Subcutaneous adipose tissue (tissue), 4 donors: ENCODE measurements around the gene PDXK. TPM values are rescaled to one million over a fixed set of nuclear protein-coding genes. Genes with fewer than 3 reads are reported as not detected.

Source experiments
- total RNA-seq, 4 donors: library from RNA; depleted of rRNA; stranded (reverse); fragments of >200 nt; gene quantifications; one replicate each; pipeline ENCODE4 v1.1.0, GENCODE V29; 2016
- TF ChIP-seq, protein P1 (sequence below): fragments of 450-650 bp; IDR thresholded peaks from one replicate; pipeline ENCODE4 v1.5.1; 2016; ENCODE audit warnings: low read depth, mild to moderate bottlenecking, control low read depth, antibody characterized with exemption, moderate library complexity

Gene PDXK
- total RNA-seq, 4 donors from 2014 or later: 63.6 to 261 (median 72.6) TPM

DNA sequence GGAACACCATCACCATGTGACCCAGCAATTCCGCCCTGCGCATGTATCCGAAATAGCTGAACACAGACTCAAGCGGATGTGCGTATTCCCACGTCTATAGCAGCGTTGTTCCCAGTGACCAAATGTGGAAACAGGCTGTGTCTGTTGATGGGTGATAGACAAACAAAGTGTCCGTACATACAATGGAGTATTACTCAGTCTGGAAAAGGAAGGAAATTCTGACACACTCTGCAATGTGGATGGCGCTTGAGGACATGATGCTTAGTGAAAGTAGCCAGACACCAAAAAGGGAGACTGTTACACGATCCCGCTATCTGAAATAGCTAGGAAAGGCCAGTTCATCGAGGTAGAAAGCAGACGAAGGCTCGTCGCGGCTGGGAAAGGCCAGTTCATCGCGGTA is 25.8 kb downstream of the PDXK start:
- TF ChIP-seq, protein P1, sequence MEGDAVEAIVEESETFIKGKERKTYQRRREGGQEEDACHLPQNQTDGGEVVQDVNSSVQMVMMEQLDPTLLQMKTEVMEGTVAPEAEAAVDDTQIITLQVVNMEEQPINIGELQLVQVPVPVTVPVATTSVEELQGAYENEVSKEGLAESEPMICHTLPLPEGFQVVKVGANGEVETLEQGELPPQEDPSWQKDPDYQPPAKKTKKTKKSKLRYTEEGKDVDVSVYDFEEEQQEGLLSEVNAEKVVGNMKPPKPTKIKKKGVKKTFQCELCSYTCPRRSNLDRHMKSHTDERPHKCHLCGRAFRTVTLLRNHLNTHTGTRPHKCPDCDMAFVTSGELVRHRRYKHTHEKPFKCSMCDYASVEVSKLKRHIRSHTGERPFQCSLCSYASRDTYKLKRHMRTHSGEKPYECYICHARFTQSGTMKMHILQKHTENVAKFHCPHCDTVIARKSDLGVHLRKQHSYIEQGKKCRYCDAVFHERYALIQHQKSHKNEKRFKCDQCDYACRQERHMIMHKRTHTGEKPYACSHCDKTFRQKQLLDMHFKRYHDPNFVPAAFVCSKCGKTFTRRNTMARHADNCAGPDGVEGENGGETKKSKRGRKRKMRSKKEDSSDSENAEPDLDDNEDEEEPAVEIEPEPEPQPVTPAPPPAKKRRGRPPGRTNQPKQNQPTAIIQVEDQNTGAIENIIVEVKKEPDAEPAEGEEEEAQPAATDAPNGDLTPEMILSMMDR: no peak

GRCh38 chr21:43745772-43746517 is 27.0 kb downstream of the PDXK start:
- TF ChIP-seq, protein P1: no peak

DNA sequence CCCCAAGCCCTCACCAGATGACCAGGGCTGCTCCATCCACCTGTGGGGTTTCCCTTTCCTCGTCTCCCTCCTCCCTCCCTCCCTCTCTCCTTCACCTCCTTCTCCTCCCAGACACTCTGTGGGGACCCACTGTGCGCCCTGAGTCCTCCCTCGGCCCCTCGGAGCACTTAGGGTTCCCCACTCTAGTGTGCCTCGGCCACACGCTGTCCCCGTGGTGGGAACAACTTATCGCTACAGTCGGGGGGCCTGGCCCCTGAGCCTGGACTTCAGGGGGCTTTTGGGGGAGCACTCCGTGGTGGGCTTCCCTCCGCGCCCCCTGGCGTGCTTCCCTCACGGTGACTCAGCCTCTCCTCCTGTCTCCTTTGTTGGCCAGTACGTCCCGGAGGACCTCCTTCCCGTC is 29.7 kb downstream of the PDXK start:
- TF ChIP-seq, protein P1: no peak

- TF ChIP-seq, protein P1: no peak
These were observed 30.8 kb downstream of the PDXK start for GRCh38 chr21:43749651-43750262.

DNA sequence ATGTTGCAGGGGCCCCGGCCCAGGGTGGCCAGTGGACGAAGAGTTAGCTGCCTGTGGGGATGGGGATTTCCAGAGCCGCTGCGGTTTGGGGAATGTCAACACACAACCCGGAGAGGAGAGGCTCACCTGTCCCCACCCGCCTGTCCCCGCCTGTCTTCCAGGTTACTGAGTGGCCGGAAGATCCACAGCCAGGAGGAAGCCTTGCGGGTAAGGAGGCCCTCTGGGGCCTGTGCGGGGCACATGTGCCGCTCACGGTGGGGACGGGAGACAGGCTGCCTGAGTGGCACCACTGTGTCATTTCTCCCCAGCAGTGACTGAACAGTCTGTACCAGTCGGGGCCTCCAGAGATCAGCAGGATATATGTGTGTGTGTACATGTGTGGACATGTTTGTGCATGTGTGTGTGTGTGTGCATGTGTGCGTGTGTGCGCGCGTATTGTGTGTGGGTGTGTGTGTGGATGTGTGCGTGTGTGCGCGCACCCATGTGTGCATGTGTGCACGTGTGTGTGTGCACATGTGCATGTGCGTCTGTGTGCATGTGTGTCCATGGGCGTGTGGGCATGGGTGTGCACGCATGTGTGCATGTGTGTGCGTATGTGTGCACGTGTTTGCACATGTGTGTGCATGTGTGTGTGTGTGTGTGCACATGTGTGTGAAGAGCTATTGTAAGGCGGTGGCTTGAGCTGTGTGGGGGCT is 31.6 kb downstream of the PDXK start:
- TF ChIP-seq, protein P1: no peak

DNA sequence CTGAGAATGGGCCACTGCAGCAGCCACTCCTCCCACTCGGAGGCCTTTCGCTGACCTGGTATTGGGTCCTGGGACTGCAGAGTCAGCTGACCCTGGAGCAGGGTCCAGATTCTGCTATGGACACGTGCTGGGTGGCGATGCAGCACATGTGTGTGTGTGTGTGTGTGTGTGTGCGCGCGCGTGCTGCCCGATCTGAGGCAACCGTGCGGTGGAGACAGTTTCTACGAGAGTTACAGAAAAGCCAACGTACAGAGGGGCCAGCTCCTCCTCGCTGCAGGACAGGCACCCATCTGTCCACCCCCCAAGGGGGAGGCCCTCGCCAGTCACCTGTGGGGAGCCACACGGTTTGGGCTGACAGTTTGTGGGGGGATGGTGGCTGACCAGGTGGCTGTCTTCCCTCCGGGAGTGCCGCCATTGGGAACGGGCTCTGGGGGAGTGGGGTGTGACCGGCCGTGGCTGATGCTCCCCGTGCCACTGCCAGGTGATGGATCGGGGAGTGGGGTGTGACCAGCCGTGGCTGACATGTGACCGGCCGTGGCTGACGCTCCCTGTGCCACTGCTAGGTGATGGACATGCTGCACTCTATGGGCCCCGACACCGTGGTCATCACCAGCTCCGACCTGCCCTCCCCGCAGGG is 33.1 kb downstream of the PDXK start:
- TF ChIP-seq, protein P1: no peak
